ENCODE data around the gene SLIT2. TPM values are rescaled to one million over a fixed set of nuclear protein-coding genes. Genes with fewer than 3 reads are reported as not detected.

Gene SLIT2
- total RNA-seq, 6 experiments from 2014 or later = 0.87 to 2.5 (median 1.3) TPM

GRCh38 chr4:20254511-20255250 is 3.0 kb downstream of the SLIT2 start:
- no peak for TF ChIP-seq CTCF (IDR thresholded peaks at IDR 0.05)
- TF ChIP-seq POLR2A (IDR thresholded peaks at IDR 0.05) = no peak
- H3K4me1 ChIP-seq = peaks cover 0 to 18% (median 4%) of the 10 kb centered on the region in 4 donors
- H3K4me3 ChIP-seq = peak overlapping the region; percentile 3 to 64 (median 27)

GRCh38 chr4:20255251-20255586 is 3.5 kb downstream of the SLIT2 start:
- 18% methylated on average over 8 of the region's 8 CpGs for WGBS (ENCODE audit: insufficient coverage, low coverage, low lambda C conversion rate, missing lambda C conversion rate)
- H3K9me3 ChIP-seq = no peaks in the 10 kb centered on the region
- H3K27ac ChIP-seq = no peak overlapping the region
- peaks cover 0 to 7% of the 10 kb centered on the region in 2 donors for H3K27me3 ChIP-seq
- peaks cover 0 to 18% (median 4%) of the 10 kb centered on the region in 4 donors for H3K4me1 ChIP-seq
- TF ChIP-seq CTCF (IDR thresholded peaks at IDR 0.05) (no peak), POLR2A (IDR thresholded peaks at IDR 0.05) (no peak)
- no peak for ATAC-seq
- DNase-seq = no peak
- no peaks in the 10 kb centered on the region for H3K36me3 ChIP-seq
- H3K4me3 ChIP-seq = peak overlapping the region; percentile 3 to 64 (median 27)
- intact Hi-C loops (cut with DNase I) = no loop called here

More at GRCh38 chr4:20254511-20255250, 3.0 kb downstream of the SLIT2 start:
- Histone ChIP-seq H3K27ac (no peak overlapping the region), H3K27me3 (peaks cover 0 to 7% of the 10 kb centered on the region in 2 donors), H3K9me3 (no peaks in the 10 kb centered on the region), H3K36me3 (no peaks in the 10 kb centered on the region)
- no peak for ATAC-seq
- peak in 2 of 3 donors; percentile 24 to 47 for DNase-seq
- WGBS (ENCODE audit: insufficient coverage, low coverage, low lambda C conversion rate, missing lambda C conversion rate) = 14% methylated on average over 9 of the region's 72 CpGs
- intact Hi-C loops (cut with DNase I) = no loop called here

GRCh38 chr4:20255823-20256222 is 4.1 kb downstream of the SLIT2 start:
- no peak for ATAC-seq
- H3K4me3 ChIP-seq = no peak overlapping the region
- peaks cover 0 to 18% (median 4%) of the 10 kb centered on the region in 4 donors for H3K4me1 ChIP-seq
- H3K27ac ChIP-seq = no peak overlapping the region
- no peak for DNase-seq
- no peaks in the 10 kb centered on the region for H3K9me3 ChIP-seq
- H3K27me3 ChIP-seq = peaks cover 0 to 7% of the 10 kb centered on the region in 2 donors
- TF ChIP-seq CTCF (IDR thresholded peaks at IDR 0.05) = no peak
- H3K36me3 ChIP-seq = no peaks in the 10 kb centered on the region
- 36% methylated on average over 4 of the region's 4 CpGs for WGBS (ENCODE audit: insufficient coverage, low coverage, low lambda C conversion rate, missing lambda C conversion rate)
- intact Hi-C loops (cut with DNase I) = no loop called here

GRCh38 chr4:20256381-20256881 is 4.7 kb downstream of the SLIT2 start:
- DNase-seq (no peak), ATAC-seq (no peak)
- Histone ChIP-seq H3K27me3 (peaks cover 0 to 7% of the 10 kb centered on the region in 2 donors), H3K9me3 (no peaks in the 10 kb centered on the region), H3K27ac (no peak overlapping the region), H3K4me1 (peaks cover 0 to 18% (median 4%) of the 10 kb centered on the region in 4 donors), H3K4me3 (no peak overlapping the region), H3K36me3 (no peaks in the 10 kb centered on the region)
- 44% methylated on average over 2 of the region's 2 CpGs for WGBS (ENCODE audit: insufficient coverage, low coverage, low lambda C conversion rate, missing lambda C conversion rate)
- no peak for TF ChIP-seq CTCF (IDR thresholded peaks at IDR 0.05)
- no peak for TF ChIP-seq POLR2A (IDR thresholded peaks at IDR 0.05)
- intact Hi-C loops (cut with DNase I) = no loop called here
